Measurements from ENCODE around the gene PTPN4.

The PTPN4 gene

GRCh38 chr2:119941388-119941787 is 181.7 kb downstream of the PTPN4 start:
- no peak overlapping the region for H3K4me3 ChIP-seq (ENCODE audit: low read depth, low read length)
- DNase-seq (ENCODE audit: low read depth): no peak
- no peak for TF ChIP-seq CTCF (IDR thresholded peaks at IDR 0.05; ENCODE audit: insufficient read depth, low read depth, low read length, missing control alignments)

- no peak for TF ChIP-seq CTCF (IDR thresholded peaks at IDR 0.05; ENCODE audit: insufficient read depth, low read depth, low read length, missing control alignments)
- no peak for DNase-seq (ENCODE audit: low read depth)
- no peak overlapping the region for H3K4me3 ChIP-seq (ENCODE audit: low read depth, low read length)
Measured at GRCh38 chr2:119941981-119942513, 182.3 kb downstream of the PTPN4 start.

GRCh38 chr2:119943058-119943457 is 183.3 kb downstream of the PTPN4 start:
- no peak for TF ChIP-seq CTCF (IDR thresholded peaks at IDR 0.05; ENCODE audit: insufficient read depth, low read depth, low read length, missing control alignments)
- no peak for DNase-seq (ENCODE audit: low read depth)
- H3K4me3 ChIP-seq (ENCODE audit: low read depth, low read length): no peak overlapping the region

GRCh38 chr2:119947535-119947934 is 187.8 kb downstream of the PTPN4 start:
- no peak for DNase-seq (ENCODE audit: low read depth)
- no peak overlapping the region for H3K4me3 ChIP-seq (ENCODE audit: low read depth, low read length)
- no peak for TF ChIP-seq CTCF (IDR thresholded peaks at IDR 0.05; ENCODE audit: insufficient read depth, low read depth, low read length, missing control alignments)

- H3K4me3 ChIP-seq (ENCODE audit: low read depth, low read length): no peak overlapping the region
- TF ChIP-seq CTCF (IDR thresholded peaks at IDR 0.05; ENCODE audit: insufficient read depth, low read depth, low read length, missing control alignments): no peak
- DNase-seq (ENCODE audit: low read depth): no peak
Measured at GRCh38 chr2:119950966-119951365, 191.2 kb downstream of the PTPN4 start.

GRCh38 chr2:119958670-119959268 is 199.0 kb downstream of the PTPN4 start:
- no peak overlapping the region for H3K4me3 ChIP-seq (ENCODE audit: low read depth, low read length)
- no peak for DNase-seq (ENCODE audit: low read depth)
- TF ChIP-seq CTCF (IDR thresholded peaks at IDR 0.05; ENCODE audit: insufficient read depth, low read depth, low read length, missing control alignments): no peak

GRCh38 chr2:119960821-119961220 is 201.1 kb downstream of the PTPN4 start:
- TF ChIP-seq CTCF (IDR thresholded peaks at IDR 0.05; ENCODE audit: insufficient read depth, low read depth, low read length, missing control alignments): no peak
- H3K4me3 ChIP-seq (ENCODE audit: low read depth, low read length): no peak overlapping the region
- DNase-seq (ENCODE audit: low read depth): no peak

All from GM12865 (cell line).